Chondrocyte (in vitro differentiated cells): ENCODE data around the gene FAM20C. TPM values are rescaled to one million over a fixed set of nuclear protein-coding genes. Genes with fewer than 3 reads are reported as not detected.
A peak's percentile ranks its signal among the peaks of the same experiment; 100 is the strongest.

Experiments used
- DNase-seq: peaks from one replicate; pipeline ENCODE4 v3.0.0; 2021; ENCODE audit warnings: mixed read lengths, low spot score
- H3K27ac Mint-ChIP-seq: one replicate; pipeline ENCODE4 v1.8.0; 2021; ENCODE audit warnings: mild to moderate bottlenecking, moderate library complexity, mixed read lengths; ENCODE audit not compliant: unreplicated experiment
- H3K27me3 Mint-ChIP-seq: 2 replicates; pipeline ENCODE4 v1.8.0; 2021; ENCODE audit warnings: low read depth, mixed read lengths
- H3K36me3 Mint-ChIP-seq: 2 replicates; pipeline ENCODE4 v1.8.0; 2021; ENCODE audit warnings: low read depth, mixed read lengths
- H3K4me1 Mint-ChIP-seq: 2 replicates; pipeline ENCODE4 v1.8.0; 2021; ENCODE audit warnings: low read depth, mild to moderate bottlenecking, mixed read lengths
- H3K4me3 Mint-ChIP-seq: one replicate; pipeline ENCODE4 v1.8.0; 2021; ENCODE audit warnings: mild to moderate bottlenecking, moderate library complexity, mixed read lengths; ENCODE audit not compliant: unreplicated experiment
- H3K9me3 Mint-ChIP-seq: 2 replicates; pipeline ENCODE4 v1.8.0; 2021; ENCODE audit warnings: low read depth, mixed read lengths
- total RNA-seq: library from RNA; stranded (reverse); gene quantifications from 3 replicates; pipeline ENCODE4 v1.2.1, GENCODE V29; 2021
- TF ChIP-seq, protein P1 (sequence below): fragments of 200-600 bp; sonication (generic); IDR thresholded peaks from 2 replicates; pipeline ENCODE4 v1.5.0; 2021; ENCODE audit warnings: antibody characterized with exemption, mild to moderate bottlenecking, moderate library complexity

Gene FAM20C
- total RNA-seq, 1 donor from 2014 or later, result 34.4 TPM

DNA sequence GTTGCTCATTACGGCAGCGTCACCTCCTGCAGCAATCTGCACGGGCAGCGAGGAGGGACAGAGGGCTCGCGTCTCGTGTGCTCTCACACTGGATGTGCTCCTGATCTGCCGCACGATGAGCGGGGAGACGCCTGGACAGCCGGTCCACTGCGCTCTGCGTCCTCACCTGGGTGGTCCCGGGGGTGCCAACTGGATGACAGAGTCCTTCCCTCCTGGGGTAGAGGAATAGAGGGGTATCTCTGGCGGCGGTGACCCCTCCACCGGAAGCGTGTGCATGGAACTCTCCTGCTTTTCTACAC lies 3.4 kb downstream of the FAM20C start:
- Mint-ChIP-seq H3K4me1 (peaks cover 36% of the 10 kb centered on the region), H3K27me3 (no peaks in the 10 kb centered on the region), H3K4me3 (peak overlapping the region; percentile 85), H3K27ac (no peak overlapping the region), H3K9me3 (no peaks in the 10 kb centered on the region), H3K36me3 (peaks cover 37% of the 10 kb centered on the region)
- DNase-seq, result no peak
- TF ChIP-seq, protein P1, sequence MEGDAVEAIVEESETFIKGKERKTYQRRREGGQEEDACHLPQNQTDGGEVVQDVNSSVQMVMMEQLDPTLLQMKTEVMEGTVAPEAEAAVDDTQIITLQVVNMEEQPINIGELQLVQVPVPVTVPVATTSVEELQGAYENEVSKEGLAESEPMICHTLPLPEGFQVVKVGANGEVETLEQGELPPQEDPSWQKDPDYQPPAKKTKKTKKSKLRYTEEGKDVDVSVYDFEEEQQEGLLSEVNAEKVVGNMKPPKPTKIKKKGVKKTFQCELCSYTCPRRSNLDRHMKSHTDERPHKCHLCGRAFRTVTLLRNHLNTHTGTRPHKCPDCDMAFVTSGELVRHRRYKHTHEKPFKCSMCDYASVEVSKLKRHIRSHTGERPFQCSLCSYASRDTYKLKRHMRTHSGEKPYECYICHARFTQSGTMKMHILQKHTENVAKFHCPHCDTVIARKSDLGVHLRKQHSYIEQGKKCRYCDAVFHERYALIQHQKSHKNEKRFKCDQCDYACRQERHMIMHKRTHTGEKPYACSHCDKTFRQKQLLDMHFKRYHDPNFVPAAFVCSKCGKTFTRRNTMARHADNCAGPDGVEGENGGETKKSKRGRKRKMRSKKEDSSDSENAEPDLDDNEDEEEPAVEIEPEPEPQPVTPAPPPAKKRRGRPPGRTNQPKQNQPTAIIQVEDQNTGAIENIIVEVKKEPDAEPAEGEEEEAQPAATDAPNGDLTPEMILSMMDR, result no peak

DNA sequence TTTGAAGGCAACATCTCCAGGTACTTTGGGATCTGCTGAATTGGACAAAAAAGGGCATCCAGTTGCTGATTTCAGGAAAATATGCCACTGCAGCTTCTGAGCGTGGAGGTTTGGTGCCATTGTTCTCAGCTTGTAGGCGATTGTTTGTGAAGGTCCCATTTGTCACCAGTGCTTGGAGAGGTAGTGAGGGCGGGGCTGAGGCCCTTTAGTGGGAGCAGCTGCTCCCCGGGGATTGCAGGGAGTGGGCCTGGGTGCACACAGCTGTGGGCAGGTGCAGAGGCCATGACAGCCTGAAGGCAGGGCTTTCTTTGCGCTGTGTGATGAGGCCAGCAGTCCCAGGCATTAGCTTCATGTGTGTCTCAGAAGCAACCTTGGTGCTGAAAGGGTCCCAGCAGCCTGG lies 3.9 kb downstream of the FAM20C start:
- no peak for DNase-seq
- Mint-ChIP-seq H3K9me3 (no peaks in the 10 kb centered on the region), H3K27ac (no peak overlapping the region), H3K4me1 (peaks cover 31% of the 10 kb centered on the region), H3K4me3 (no peak overlapping the region), H3K27me3 (no peaks in the 10 kb centered on the region), H3K36me3 (peaks cover 37% of the 10 kb centered on the region)
- TF ChIP-seq, protein P1, result no peak

DNA sequence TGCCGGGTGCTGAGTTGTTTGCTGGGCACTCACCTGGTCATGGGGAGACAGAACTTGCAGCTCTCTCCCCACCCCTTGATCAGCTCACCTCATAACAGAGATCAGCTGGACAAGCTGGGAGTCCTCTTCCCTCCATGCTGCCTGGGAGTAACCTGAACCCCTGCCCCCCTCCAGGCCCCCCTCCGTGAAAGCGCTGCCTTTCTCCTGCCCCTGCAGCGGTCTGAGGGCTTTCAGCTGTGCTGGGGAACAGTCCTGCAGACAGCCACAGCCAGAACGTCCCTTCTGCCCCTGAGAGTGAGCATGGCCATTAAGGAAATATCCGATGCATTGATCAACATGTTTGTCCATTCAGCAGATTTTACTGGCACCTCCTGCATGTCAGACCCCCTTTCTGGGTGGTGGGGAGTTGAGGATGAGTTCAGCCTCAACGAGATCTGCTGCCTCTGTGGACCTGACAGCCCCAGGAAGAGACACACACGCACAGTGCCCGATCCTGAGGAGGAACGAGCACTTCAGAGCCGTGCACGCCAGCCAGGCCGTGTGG lies 4.5 kb downstream of the FAM20C start:
- Mint-ChIP-seq H3K4me1 (peaks cover 27% of the 10 kb centered on the region), H3K9me3 (no peaks in the 10 kb centered on the region), H3K27me3 (no peaks in the 10 kb centered on the region), H3K27ac (no peak overlapping the region), H3K36me3 (peaks cover 37% of the 10 kb centered on the region), H3K4me3 (no peak overlapping the region)
- TF ChIP-seq, protein P1, result no peak
- no peak for DNase-seq

DNA sequence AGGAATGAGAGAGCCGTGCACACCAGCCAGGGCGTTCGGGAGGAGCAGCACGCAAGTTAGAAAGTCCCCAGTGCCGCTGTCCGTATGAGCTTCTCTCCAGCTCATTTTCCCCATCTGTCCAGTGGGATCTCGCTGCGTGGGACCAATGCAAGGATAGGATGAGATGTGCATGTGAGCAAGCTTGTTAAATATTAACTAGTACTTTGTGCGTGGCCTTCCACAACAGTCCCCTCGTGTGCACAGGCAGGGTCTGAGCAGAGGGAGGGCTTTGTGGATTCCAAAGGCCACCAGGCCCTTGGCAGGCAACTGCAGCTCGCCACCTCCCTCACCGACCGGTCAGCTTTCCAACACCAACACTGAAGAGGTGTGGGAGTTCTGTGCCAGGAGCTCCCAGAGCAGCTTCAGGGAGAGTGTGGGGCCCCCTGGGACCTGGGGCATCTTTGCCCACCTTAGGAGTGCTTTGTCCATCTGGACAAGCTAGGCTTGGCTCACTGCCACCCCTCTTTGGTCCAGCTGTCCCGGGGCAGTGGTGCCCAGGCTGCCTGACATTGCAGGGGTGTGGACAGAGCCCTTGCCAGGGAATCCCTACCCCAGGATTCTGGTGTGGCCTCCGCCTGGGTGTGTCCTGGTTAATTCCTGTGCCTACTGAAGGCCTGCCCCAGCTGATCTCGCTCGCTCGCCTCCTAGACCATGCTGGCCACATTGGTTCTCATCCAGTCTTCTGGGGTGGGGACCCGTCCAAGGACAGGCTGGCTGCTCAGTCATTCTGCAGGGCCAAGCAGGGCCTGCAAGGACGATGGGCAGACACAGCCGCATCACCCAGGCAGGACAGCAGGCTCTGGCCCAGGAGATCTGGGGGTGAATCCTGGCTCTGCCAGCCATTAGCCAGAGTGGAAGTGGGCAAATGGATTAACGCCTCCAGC lies 5.3 kb downstream of the FAM20C start:
- TF ChIP-seq, protein P1, result no peak
- H3K36me3 Mint-ChIP-seq, result peaks cover 38% of the 10 kb centered on the region
- no peak for DNase-seq
- peaks cover 27% of the 10 kb centered on the region for H3K4me1 Mint-ChIP-seq
- H3K27ac Mint-ChIP-seq, result no peak overlapping the region
- H3K4me3 Mint-ChIP-seq, result no peak overlapping the region
- H3K27me3 Mint-ChIP-seq, result no peaks in the 10 kb centered on the region
- no peaks in the 10 kb centered on the region for H3K9me3 Mint-ChIP-seq

DNA sequence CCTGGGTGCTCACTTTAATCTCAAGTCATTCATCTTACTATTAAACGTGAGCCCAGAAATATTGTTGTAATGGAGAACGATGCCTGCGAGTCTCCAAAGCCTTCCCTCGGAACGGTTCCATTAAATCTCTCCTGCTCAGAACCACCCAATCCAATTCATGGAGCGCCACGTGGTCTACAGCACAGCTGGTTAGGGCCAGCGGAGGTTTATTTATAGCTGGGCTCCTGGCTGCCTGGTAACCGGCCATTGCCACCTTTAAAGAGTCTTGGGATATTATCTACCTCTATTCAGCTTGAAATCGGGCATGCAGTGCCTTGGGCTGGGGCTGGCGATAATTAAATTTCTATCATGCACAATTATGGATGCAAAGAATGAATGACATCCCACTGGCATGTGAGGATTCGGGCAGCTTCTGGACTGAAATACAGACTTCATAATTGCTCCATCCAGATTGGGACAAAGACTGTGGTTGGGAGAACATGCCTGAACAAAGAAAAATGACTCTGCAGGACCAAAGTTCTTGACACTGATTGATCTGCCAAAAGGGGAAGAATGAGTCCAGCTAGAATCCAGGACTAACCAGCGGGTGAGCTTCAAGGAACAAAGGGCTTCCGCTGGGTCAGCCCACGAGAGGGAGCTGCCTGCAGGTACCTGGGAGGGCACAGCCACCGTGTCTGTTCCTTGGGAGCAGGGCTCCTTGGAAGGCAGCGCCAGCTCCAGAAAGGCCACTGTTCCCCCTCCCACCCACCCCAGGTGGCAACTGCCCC lies 7.3 kb downstream of the FAM20C start:
- peaks cover 46% of the 10 kb centered on the region for H3K36me3 Mint-ChIP-seq
- no peak for DNase-seq
- H3K27ac Mint-ChIP-seq, result no peak overlapping the region
- no peak overlapping the region for H3K4me3 Mint-ChIP-seq
- no peaks in the 10 kb centered on the region for H3K27me3 Mint-ChIP-seq
- TF ChIP-seq, protein P1, result no peak
- peaks cover 18% of the 10 kb centered on the region for H3K4me1 Mint-ChIP-seq
- H3K9me3 Mint-ChIP-seq, result no peaks in the 10 kb centered on the region
